Esophagus squamous epithelium (tissue), 4 donors: ENCODE results near the gene CTIF.

Source experiments
- POLR2A ChIP-seq, 4 donors: fragments of 450-650 bp; IDR thresholded peaks; one replicate each; pipeline ENCODE4 v1.6.1; 2017; ENCODE audit warnings: antibody characterized with exemption in 4 of 4, mild to moderate bottlenecking in 4 of 4, moderate library complexity in 3 of 4
- TF ChIP-seq, protein P1 (sequence below), 6 experiments: fragments of 450-650 bp in 4 of 6; fragments of 200-600 bp in 2 of 6; sonication (generic) in 2 of 6; IDR thresholded peaks; one replicate each; pipeline ENCODE4 v1.5.1; 2016 to 2019; ENCODE audit warnings: antibody characterized with exemption in 6 of 6, mild to moderate bottlenecking in 4 of 6, moderate library complexity in 4 of 6

DNA sequence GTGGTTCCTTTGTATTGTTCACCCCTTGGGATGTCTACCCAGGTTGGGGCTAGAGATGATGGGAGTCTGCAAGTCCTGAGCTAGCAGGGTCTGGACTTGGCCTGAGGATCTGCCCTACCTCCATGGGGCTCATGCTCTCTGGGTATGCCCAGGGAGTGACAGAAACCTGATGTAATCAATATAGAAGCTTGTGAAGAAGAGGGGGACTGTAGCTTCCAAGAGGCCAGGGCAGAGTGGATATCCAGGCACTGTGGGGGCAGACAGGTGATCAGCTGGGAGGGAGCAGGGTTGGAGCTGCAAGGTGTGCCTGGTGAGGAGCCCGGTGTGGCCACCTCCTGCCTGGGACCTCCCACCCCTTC is 164.2 kb downstream of the CTIF start:
- TF ChIP-seq POLR2A (IDR thresholded peaks at IDR 0.05): no peak
- TF ChIP-seq, protein P1, sequence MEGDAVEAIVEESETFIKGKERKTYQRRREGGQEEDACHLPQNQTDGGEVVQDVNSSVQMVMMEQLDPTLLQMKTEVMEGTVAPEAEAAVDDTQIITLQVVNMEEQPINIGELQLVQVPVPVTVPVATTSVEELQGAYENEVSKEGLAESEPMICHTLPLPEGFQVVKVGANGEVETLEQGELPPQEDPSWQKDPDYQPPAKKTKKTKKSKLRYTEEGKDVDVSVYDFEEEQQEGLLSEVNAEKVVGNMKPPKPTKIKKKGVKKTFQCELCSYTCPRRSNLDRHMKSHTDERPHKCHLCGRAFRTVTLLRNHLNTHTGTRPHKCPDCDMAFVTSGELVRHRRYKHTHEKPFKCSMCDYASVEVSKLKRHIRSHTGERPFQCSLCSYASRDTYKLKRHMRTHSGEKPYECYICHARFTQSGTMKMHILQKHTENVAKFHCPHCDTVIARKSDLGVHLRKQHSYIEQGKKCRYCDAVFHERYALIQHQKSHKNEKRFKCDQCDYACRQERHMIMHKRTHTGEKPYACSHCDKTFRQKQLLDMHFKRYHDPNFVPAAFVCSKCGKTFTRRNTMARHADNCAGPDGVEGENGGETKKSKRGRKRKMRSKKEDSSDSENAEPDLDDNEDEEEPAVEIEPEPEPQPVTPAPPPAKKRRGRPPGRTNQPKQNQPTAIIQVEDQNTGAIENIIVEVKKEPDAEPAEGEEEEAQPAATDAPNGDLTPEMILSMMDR (IDR thresholded peaks at IDR 0.05): no peak
